A673 (cell line): ENCODE measurements around the gene PLAAT4. TPM values are rescaled to one million over a fixed set of nuclear protein-coding genes. Genes with fewer than 3 reads are reported as not detected.

Experiments used
- BruUV-seq: library from RNA; stranded (reverse); fragments of 400-500 nt; replicated peaks from 2 replicates; lab custom pipeline; 2021; lab: Mats Ljungman, UMichigan
- CTCF ChIA-PET: fragments of 300-600 bp; sonication (Branson Sonifier 250); formaldehyde crosslinking; loops from one replicate; lab custom pipeline; 2022; ENCODE audit warnings: antibody characterized with exemption; lab: Charles Lee
- POLR2A ChIA-PET: fragments of 300-600 bp; sonication (Branson Sonifier 250); formaldehyde crosslinking; loops from one replicate; lab custom pipeline; 2022; ENCODE audit warnings: antibody characterized with exemption; ENCODE audit not compliant: low non-redundant PET; lab: Charles Lee
- DNase-seq: peaks from one replicate; pipeline ENCODE4 v3.0.0-alpha.2; 2015; ENCODE audit warnings: low spot score
- H3K27ac ChIP-seq: fragments of 200-600 bp; sonication (generic); 2 replicates; pipeline ENCODE4 v1.5.1; 2016; ENCODE audit warnings: mixed run types, low read depth, mild to moderate bottlenecking, mixed read lengths, antibody characterized with exemption, low read length; ENCODE audit not compliant: poor library complexity, severe bottlenecking
- H3K27me3 ChIP-seq: fragments of 200-600 bp; sonication (generic); replicated peaks from 2 replicates; pipeline ENCODE4 v1.6.1; 2017; ENCODE audit warnings: mixed run types, low read depth, mild to moderate bottlenecking, mixed read lengths, antibody characterized with exemption, low read length; ENCODE audit not compliant: insufficient read depth, poor library complexity
- H3K36me3 ChIP-seq: fragments of 200-600 bp; sonication (generic); 2 replicates; pipeline ENCODE4 v1.6.1; 2016; ENCODE audit warnings: mixed run types, mild to moderate bottlenecking, mixed read lengths, antibody characterized with exemption, low read length; ENCODE audit not compliant: insufficient read depth, poor library complexity, severe bottlenecking
- H3K4me1 ChIP-seq: fragments of 200-600 bp; sonication (generic); 2 replicates; pipeline ENCODE4 v1.6.1; 2017; ENCODE audit warnings: mixed run types, mild to moderate bottlenecking, mixed read lengths, antibody characterized with exemption, low read length; ENCODE audit not compliant: insufficient read depth, poor library complexity, severe bottlenecking
- H3K4me3 ChIP-seq: fragments of 200-600 bp; sonication (generic); 2 replicates; pipeline ENCODE4 v1.5.1; 2016; ENCODE audit warnings: low read depth, mixed run types, mild to moderate bottlenecking, mixed read lengths, low read length; ENCODE audit not compliant: poor library complexity, severe bottlenecking
- H3K9me3 ChIP-seq: fragments of 200-600 bp; sonication (generic); 2 replicates; pipeline ENCODE4 v1.6.1; 2016; ENCODE audit warnings: mixed run types, low read depth, mild to moderate bottlenecking, mixed read lengths, antibody characterized with exemption, low read length; ENCODE audit not compliant: poor library complexity, severe bottlenecking
- EZH2 ChIP-seq: fragments of 200-600 bp; sonication (generic); IDR thresholded peaks from 2 replicates; pipeline ENCODE4 v1.6.1; 2017; ENCODE audit warnings: borderline replicate concordance, low read depth, mild to moderate bottlenecking, mixed read lengths, antibody characterized with exemption, low read length; ENCODE audit not compliant: poor library complexity, severe bottlenecking
- intact Hi-C: fragments of 100-400 bp; cut with micrococcal nuclease; formaldehyde crosslinking; loops from one replicate; pipeline ENCODE4 v1.10.0; 2022; ENCODE audit not compliant: unreplicated experiment
- total RNA-seq: library from RNA; stranded (reverse); gene quantifications from 2 replicates; pipeline ENCODE4 v1.2.3, GENCODE V29; 2021
- TF ChIP-seq, protein P1 (sequence below): fragments of 300-800, 200-600 bp; sonication (generic); conservative IDR thresholded peaks from 2 replicates; pipeline ENCODE4 v1.5.1; 2017; ENCODE audit warnings: low read depth, mild to moderate bottlenecking, antibody characterized with exemption, low read length, moderate library complexity, mixed read lengths

Gene PLAAT4
- total RNA-seq, 1 experiment from 2014 or later, result 0.97 TPM

DNA sequence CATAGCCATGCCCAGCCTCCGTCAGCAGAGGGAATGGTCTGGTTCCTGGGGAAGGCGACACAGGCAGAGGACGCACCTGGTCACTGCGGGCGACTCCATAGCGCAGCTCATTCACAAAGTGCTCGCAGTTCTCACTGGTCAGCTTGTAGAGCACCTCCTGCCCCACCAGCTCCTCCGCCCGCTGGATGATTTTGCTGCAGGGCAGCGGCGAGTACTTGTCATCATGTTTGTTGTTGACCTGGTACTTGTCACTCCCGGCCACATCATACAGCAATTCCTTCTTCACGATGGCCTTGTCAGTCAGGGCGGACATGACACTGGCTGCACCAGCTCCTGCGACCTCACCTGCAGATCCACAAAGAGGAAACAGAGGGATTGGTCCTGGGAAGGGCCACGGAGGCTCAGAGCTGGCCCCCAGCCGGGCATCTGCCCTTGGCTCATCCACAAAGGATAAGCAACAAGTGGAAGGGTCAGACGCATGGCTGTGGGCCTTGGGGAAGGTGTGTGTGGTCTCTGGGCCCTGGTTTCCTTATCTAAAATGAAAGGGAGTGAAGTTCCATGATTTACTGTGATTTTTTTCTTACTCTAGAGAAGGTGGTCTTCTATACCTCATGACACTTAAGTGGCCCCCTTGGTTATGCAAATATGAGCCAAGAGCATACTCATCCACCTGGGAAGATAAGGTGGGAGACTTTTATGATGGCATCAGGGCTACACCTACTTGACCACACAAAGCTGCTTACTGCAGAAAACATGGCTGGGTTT, 53.6 kb downstream of the PLAAT4 start:
- no peak overlapping the region for H3K4me3 ChIP-seq
- no peak for DNase-seq
- peaks cover 9% of the 10 kb centered on the region for H3K27me3 ChIP-seq
- no peaks in the 10 kb centered on the region for H3K9me3 ChIP-seq
- TF ChIP-seq EZH2, result no peak
- TF ChIP-seq, protein P1, sequence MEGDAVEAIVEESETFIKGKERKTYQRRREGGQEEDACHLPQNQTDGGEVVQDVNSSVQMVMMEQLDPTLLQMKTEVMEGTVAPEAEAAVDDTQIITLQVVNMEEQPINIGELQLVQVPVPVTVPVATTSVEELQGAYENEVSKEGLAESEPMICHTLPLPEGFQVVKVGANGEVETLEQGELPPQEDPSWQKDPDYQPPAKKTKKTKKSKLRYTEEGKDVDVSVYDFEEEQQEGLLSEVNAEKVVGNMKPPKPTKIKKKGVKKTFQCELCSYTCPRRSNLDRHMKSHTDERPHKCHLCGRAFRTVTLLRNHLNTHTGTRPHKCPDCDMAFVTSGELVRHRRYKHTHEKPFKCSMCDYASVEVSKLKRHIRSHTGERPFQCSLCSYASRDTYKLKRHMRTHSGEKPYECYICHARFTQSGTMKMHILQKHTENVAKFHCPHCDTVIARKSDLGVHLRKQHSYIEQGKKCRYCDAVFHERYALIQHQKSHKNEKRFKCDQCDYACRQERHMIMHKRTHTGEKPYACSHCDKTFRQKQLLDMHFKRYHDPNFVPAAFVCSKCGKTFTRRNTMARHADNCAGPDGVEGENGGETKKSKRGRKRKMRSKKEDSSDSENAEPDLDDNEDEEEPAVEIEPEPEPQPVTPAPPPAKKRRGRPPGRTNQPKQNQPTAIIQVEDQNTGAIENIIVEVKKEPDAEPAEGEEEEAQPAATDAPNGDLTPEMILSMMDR, result no peak
- no peaks in the 10 kb centered on the region for H3K36me3 ChIP-seq
- ChIA-PET CTCF (no interaction called here), POLR2A (no interaction called here)
- intact Hi-C loops, result no loop called here
- BruUV-seq, result no TSS peak
- no peak overlapping the region for H3K27ac ChIP-seq
- no peaks in the 10 kb centered on the region for H3K4me1 ChIP-seq

DNA sequence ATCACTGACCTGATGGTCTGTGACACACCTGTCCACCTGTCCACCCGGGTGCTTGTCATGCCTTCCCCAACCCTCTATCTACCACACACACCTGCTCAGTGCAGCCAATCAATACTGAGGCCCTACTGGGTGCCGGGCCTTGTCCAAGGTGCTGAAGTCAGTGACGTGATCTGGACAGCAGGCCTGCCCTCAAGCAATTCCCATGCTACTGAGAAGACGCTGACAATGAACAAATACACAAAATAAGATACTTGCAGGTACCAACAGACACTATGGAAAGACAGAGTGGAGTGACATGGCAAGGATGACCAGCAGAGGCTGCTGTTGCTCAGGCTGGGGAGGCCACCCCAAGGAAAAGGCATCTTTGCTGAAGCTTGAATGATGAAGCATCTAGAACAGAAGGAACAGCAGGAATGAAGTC, 56.4 kb downstream of the PLAAT4 start:
- no peaks in the 10 kb centered on the region for H3K4me1 ChIP-seq
- no TSS peak for BruUV-seq
- intact Hi-C loops, result no loop called here
- DNase-seq, result peak; percentile 54
- H3K27me3 ChIP-seq, result no peaks in the 10 kb centered on the region
- H3K27ac ChIP-seq, result no peak overlapping the region
- ChIA-PET CTCF (interaction anchor here (0.6 to 1.0 kb wide), 3 partner anchors 43 to 215 kb away, joined by 3 read pairs; no protein-coding TSS in a partner anchor), POLR2A (no interaction called here)
- H3K9me3 ChIP-seq, result no peaks in the 10 kb centered on the region
- no peak overlapping the region for H3K4me3 ChIP-seq
- no peaks in the 10 kb centered on the region for H3K36me3 ChIP-seq
- no peak for TF ChIP-seq EZH2
- TF ChIP-seq, protein P1, result peak; percentile 76

DNA sequence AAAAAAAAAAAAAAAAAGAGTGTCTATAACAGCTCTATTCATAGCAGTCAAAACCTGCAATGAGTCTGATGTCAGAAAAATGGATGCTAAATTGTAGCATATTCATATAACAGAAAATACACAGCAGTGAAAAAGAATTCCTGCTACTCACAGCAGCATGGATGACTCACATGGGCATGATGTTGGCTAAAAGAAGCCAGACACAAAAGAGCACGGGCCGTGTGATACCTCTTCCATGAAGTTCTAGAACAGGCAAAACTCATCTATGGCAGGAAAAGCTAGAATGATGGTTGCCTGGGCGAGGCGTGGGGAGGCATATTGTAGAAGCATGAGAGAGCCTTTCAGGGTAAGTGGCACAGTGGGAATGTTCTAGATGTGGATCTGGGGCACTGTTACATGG, 58.7 kb downstream of the PLAAT4 start:
- Histone ChIP-seq H3K27me3 (no peaks in the 10 kb centered on the region), H3K27ac (no peak overlapping the region), H3K4me3 (no peak overlapping the region), H3K4me1 (no peaks in the 10 kb centered on the region), H3K9me3 (no peaks in the 10 kb centered on the region), H3K36me3 (no peaks in the 10 kb centered on the region)
- DNase-seq, result no peak
- no peak for TF ChIP-seq EZH2
- TF ChIP-seq, protein P1, result no peak
- BruUV-seq, result no TSS peak
- intact Hi-C loops, result no loop called here
- ChIA-PET CTCF (interaction anchor here (1.1 kb wide), 1 partner anchor 560 kb away, joined by 6 read pairs; no protein-coding TSS in a partner anchor), POLR2A (no interaction called here)

Other genes starting within 250 kb of the PLAAT4 start
- gene SLC22A9, start 167.0 kb upstream of the PLAAT4 start, total RNA-seq, result not detected in 2 replicates
- not detected in 2 replicates for gene PLAAT5, start 45.6 kb upstream of the PLAAT4 start, total RNA-seq
- gene LGALS12, start 30.7 kb upstream of the PLAAT4 start, total RNA-seq, result not detected in 2 replicates
- gene PLAAT2, start 26.6 kb downstream of the PLAAT4 start, total RNA-seq, result not detected in 2 replicates
- gene PLAAT3, start 77.6 kb downstream of the PLAAT4 start, total RNA-seq, result 0.46 and 0.69 TPM in 2 replicates
- gene ATL3, start 134.6 kb downstream of the PLAAT4 start, total RNA-seq, result 53.8 and 63.9 TPM in 2 replicates
- gene RTN3, start 144.7 kb downstream of the PLAAT4 start, total RNA-seq, result 268 and 275 TPM in 2 replicates
- gene ZFTA, start 232.0 kb downstream of the PLAAT4 start, total RNA-seq, result 32.4 and 36.1 TPM in 2 replicates